GM10266 (cell line): ENCODE results near the gene PTPRM.

Experiments used
- DNase-seq: peaks from one replicate; pipeline ENCODE4 v3.0.0; 2012; ENCODE audit errors: extremely low spot score
- CTCF ChIP-seq: IDR thresholded peaks from 2 replicates; pipeline ENCODE4 v1.5.1; 2012; ENCODE audit warnings: mild to moderate bottlenecking, low read depth; ENCODE audit not compliant: control insufficient read depth, insufficient read depth; ENCODE audit errors: missing control alignments

The PTPRM gene

GRCh38 chr18:8121942-8122480 is 554.9 kb downstream of the PTPRM start:
- TF ChIP-seq CTCF = no peak
- DNase-seq = no peak

- TF ChIP-seq CTCF = no peak
- no peak for DNase-seq
These were observed 557.4 kb downstream of the PTPRM start for GRCh38 chr18:8124232-8125146.

GRCh38 chr18:8130096-8130495 is 563.0 kb downstream of the PTPRM start:
- no peak for TF ChIP-seq CTCF
- DNase-seq = no peak

GRCh38 chr18:8133032-8133431 is 565.9 kb downstream of the PTPRM start:
- no peak for DNase-seq
- no peak for TF ChIP-seq CTCF

- TF ChIP-seq CTCF = no peak
- no peak for DNase-seq
These were observed 566.8 kb downstream of the PTPRM start for GRCh38 chr18:8133888-8134287.

- DNase-seq = no peak
- no peak for TF ChIP-seq CTCF
These were observed 572.0 kb downstream of the PTPRM start for GRCh38 chr18:8139127-8139527.

- no peak for TF ChIP-seq CTCF
- no peak for DNase-seq
These were observed 572.8 kb downstream of the PTPRM start for GRCh38 chr18:8139891-8140406.
